ENCODE results near the gene AUTS2. TPM values are rescaled to one million over a fixed set of nuclear protein-coding genes. Genes with fewer than 3 reads are reported as not detected.

Gene AUTS2
- total RNA-seq, 3 donors from 2014 or later, result 31.5 to 94.3 (median 81.3) TPM

DNA sequence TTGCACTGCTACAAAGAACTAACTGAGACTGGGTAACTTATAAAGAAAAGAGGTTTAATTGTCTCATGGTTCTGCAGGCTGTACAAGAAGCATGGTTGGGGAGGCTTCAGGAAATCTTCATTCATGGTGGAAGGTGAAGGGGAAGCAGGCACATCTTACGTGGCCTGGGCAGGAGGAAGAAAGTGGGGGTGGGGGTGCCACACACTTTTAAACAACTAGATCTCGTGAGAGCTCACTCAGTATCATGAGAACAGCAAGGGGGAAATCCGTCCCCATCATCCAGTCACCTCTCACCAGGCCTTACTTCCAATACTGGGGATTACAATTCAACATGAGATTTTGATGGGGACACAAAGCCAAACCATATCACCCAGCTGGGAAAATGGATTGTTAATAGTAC is 281.7 kb downstream of the AUTS2 start:
- intact Hi-C loops (cut with DNase I; ENCODE audit: low total_unique reads), result no loop called here
- H3K4me3 ChIP-seq, result no peak overlapping the region
- H3K27me3 ChIP-seq, result no peaks in the 10 kb centered on the region

DNA sequence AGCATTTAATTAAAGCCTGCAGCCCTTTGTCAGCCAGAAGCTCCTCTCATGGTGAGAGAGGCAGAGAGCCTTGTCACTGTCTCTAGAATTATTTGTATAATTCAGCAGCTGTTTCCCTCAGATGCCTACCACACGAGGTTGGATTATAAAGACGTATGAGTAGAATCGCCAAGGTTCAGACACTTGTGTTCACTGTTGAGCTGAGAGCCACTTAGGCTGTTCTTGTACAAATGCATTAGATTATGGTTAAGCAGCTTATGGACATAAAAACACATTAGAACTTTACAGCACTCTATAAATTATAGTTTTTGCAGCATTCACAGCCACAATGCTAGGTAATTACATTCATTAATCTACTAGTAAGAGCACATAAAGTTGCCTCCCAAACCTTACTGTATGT is 282.6 kb downstream of the AUTS2 start:
- TF ChIP-seq POLR2A (IDR thresholded peaks at IDR 0.05), result no peak
- TF ChIP-seq, protein P1, sequence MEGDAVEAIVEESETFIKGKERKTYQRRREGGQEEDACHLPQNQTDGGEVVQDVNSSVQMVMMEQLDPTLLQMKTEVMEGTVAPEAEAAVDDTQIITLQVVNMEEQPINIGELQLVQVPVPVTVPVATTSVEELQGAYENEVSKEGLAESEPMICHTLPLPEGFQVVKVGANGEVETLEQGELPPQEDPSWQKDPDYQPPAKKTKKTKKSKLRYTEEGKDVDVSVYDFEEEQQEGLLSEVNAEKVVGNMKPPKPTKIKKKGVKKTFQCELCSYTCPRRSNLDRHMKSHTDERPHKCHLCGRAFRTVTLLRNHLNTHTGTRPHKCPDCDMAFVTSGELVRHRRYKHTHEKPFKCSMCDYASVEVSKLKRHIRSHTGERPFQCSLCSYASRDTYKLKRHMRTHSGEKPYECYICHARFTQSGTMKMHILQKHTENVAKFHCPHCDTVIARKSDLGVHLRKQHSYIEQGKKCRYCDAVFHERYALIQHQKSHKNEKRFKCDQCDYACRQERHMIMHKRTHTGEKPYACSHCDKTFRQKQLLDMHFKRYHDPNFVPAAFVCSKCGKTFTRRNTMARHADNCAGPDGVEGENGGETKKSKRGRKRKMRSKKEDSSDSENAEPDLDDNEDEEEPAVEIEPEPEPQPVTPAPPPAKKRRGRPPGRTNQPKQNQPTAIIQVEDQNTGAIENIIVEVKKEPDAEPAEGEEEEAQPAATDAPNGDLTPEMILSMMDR (IDR thresholded peaks at IDR 0.05), result no peak
- H3K4me3 ChIP-seq, result no peak overlapping the region
- no peaks in the 10 kb centered on the region for H3K9me3 ChIP-seq
- DNase-seq (ENCODE audit: low spot score in 2 of 2), result no peak
- H3K4me1 ChIP-seq, result no peaks in the 10 kb centered on the region
- intact Hi-C loops (cut with DNase I; ENCODE audit: low total_unique reads), result no loop called here
- no peaks in the 10 kb centered on the region for H3K27me3 ChIP-seq
- H3K27ac ChIP-seq, result no peak overlapping the region
- no peaks in the 10 kb centered on the region for H3K36me3 ChIP-seq

More for the DNA sequence above, 281.7 kb downstream of the AUTS2 start:
- H3K27ac ChIP-seq, result no peak overlapping the region
- no peaks in the 10 kb centered on the region for H3K4me1 ChIP-seq
- H3K36me3 ChIP-seq, result no peaks in the 10 kb centered on the region
- no peaks in the 10 kb centered on the region for H3K9me3 ChIP-seq
- no peak for DNase-seq (ENCODE audit: low spot score in 2 of 2)
- TF ChIP-seq POLR2A (IDR thresholded peaks at IDR 0.05), result no peak
- TF ChIP-seq POLR2AphosphoS5 (IDR thresholded peaks at IDR 0.05), result no peak
- TF ChIP-seq, protein P1 (IDR thresholded peaks at IDR 0.05), result no peak

DNA sequence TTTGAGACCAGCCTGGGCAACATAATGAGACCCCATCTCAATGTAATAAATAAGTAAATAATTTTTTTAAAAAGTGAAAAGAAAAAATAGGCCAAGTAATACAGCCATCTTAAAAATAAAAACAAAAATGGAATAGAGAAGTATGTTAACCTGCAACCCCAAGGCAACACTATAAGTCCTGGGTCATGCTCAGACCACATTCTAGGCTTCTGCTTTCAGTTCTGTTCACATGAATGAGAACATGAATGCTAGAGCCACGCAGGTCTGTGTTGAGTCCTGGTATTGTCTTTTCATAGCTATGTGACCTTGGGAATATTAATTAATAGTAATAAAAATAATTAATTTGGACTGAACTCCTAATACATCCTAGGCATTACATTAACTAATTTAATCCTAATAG is 284.0 kb downstream of the AUTS2 start:
- H3K36me3 ChIP-seq, result no peaks in the 10 kb centered on the region
- TF ChIP-seq, protein P1 (IDR thresholded peaks at IDR 0.05), result no peak
- no peak for TF ChIP-seq POLR2AphosphoS5 (IDR thresholded peaks at IDR 0.05)
- TF ChIP-seq POLR2A (IDR thresholded peaks at IDR 0.05), result no peak
- DNase-seq (ENCODE audit: low spot score in 2 of 2), result no peak
- H3K4me1 ChIP-seq, result no peaks in the 10 kb centered on the region
- no peak overlapping the region for H3K4me3 ChIP-seq
- H3K27me3 ChIP-seq, result no peaks in the 10 kb centered on the region
- H3K9me3 ChIP-seq, result no peaks in the 10 kb centered on the region
- intact Hi-C loops (cut with DNase I; ENCODE audit: low total_unique reads), result no loop called here
- no peak overlapping the region for H3K27ac ChIP-seq

DNA sequence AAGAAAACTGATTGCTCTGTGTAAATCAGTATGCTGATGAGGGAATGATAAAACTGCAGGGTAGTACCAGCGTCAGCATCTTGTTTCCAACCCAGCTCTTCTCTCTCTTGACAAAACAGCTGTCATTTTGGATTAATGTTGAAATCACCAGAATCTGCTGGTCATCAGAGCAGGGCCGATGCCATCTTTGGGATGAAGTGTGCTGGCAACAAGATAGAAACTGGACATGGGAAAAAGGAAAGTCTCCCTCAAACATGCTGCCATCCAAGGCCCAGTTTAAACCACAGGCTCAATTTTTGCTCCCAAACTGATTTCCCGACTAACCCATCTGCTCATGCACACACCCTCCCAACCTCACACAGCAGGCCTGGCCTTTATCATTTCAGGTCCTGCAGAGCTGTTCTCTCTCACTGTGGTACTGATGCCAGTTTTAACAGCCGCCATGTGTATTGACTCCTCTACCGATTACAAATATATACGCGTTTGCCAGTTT is 285.2 kb downstream of the AUTS2 start:
- H3K4me3 ChIP-seq, result no peak overlapping the region
- H3K36me3 ChIP-seq, result no peaks in the 10 kb centered on the region
- TF ChIP-seq POLR2A (IDR thresholded peaks at IDR 0.05), result no peak
- TF ChIP-seq, protein P1 (IDR thresholded peaks at IDR 0.05), result no peak
- no peak for TF ChIP-seq POLR2AphosphoS5 (IDR thresholded peaks at IDR 0.05)
- intact Hi-C loops (cut with DNase I; ENCODE audit: low total_unique reads), result no loop called here
- no peaks in the 10 kb centered on the region for H3K4me1 ChIP-seq
- DNase-seq (ENCODE audit: low spot score in 2 of 2), result no peak
- no peak overlapping the region for H3K27ac ChIP-seq
- no peaks in the 10 kb centered on the region for H3K9me3 ChIP-seq
- no peaks in the 10 kb centered on the region for H3K27me3 ChIP-seq

DNA sequence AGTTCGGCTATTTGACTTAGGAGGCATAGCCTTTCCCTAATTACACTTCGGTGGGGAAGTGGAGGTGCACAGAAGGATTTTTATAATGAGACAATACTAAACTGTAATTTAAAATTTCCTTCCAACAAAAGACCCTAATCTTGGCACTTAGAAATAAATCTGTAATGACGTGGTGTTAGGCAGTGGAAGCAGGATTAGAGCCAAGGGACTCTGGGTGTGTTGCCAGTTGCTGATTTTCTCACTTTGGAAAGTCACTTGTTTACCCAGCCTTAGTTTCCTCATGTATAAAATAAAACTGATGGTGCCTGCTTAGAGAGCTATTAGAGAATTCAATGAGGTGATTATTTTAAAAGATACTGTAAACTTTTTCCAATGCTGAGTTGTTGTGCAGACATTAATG is 287.2 kb downstream of the AUTS2 start:
- Histone ChIP-seq H3K27ac (no peak overlapping the region), H3K36me3 (no peaks in the 10 kb centered on the region), H3K27me3 (no peaks in the 10 kb centered on the region), H3K4me3 (no peak overlapping the region), H3K4me1 (no peaks in the 10 kb centered on the region), H3K9me3 (no peaks in the 10 kb centered on the region)
- DNase-seq (ENCODE audit: low spot score in 2 of 2), result no peak
- intact Hi-C loops (cut with DNase I; ENCODE audit: low total_unique reads), result no loop called here
- TF ChIP-seq, protein P1 (IDR thresholded peaks at IDR 0.05), result no peak
- TF ChIP-seq POLR2AphosphoS5 (IDR thresholded peaks at IDR 0.05) (no peak), POLR2A (IDR thresholded peaks at IDR 0.05) (no peak)

All from breast epithelium (tissue), 4 donors.